NCI-H2171 treated with DMSO at 0.1 percent for 48 hours (cell line): Measurements from ENCODE around the gene LRRC73.
"Not testable (repeated sequence)": the region's sequence is repeated elsewhere in the genome, so short reads cannot be mapped to it uniquely, and the experiment has no call there.

ENCODE experiments used
- DNase-seq: peaks from one replicate; lab custom pipeline; 2025; lab: John Stamatoyannopoulos, UW

The LRRC73 gene

GRCh38 chr6:43510827-43511163, 649 bp upstream of the LRRC73 start:
- DNase-seq: no peak

GRCh38 chr6:43509142-43509983, 783 bp downstream of the LRRC73 start:
- no peak for DNase-seq

- no peak for DNase-seq
Observed at GRCh38 chr6:43508481-43509141, 1.5 kb downstream of the LRRC73 start.

GRCh38 chr6:43506667-43507471, 3.3 kb downstream of the LRRC73 start:
- DNase-seq: peak; percentile 76

DNA sequence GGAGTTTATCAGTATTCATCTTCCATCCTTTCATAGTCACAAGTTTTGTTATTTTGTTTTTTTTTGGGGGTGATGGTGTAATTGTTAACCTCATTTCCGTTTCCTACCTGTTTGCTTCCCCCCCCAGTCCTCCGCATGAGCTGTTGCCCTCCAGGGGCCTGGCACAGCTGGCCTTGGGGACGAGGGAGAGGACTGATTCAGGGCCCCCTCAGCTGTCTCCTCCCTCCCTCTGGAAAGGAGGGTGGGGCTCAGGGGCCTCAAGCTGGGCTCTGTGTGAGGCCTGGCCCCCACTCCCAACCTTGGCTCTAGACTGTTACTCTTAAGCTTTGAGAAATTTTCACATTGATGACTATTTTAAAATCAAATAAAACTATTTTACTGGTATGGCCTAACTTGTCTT, 4.0 kb downstream of the LRRC73 start:
- no peak for DNase-seq

DNA sequence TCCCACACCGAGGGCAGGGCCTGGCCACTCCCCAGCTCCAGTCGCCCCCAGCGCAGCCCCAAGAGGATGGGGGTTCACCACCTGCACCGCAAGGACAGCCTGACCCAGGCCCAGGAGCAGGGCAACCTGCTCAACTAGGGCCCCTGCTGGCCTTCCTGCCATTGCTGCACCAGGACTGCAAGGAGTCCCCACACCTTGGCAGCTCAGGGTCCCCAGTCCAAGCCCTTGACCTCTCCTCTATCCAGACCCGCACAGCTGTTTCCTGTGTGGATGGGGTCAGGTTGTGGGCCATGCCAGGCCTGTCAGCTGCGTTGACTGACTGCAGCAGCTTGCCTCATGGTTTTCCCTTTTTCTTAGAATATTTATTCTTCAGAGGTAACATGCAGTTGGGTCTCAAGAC, 4.4 kb downstream of the LRRC73 start:
- no peak for DNase-seq

DNA sequence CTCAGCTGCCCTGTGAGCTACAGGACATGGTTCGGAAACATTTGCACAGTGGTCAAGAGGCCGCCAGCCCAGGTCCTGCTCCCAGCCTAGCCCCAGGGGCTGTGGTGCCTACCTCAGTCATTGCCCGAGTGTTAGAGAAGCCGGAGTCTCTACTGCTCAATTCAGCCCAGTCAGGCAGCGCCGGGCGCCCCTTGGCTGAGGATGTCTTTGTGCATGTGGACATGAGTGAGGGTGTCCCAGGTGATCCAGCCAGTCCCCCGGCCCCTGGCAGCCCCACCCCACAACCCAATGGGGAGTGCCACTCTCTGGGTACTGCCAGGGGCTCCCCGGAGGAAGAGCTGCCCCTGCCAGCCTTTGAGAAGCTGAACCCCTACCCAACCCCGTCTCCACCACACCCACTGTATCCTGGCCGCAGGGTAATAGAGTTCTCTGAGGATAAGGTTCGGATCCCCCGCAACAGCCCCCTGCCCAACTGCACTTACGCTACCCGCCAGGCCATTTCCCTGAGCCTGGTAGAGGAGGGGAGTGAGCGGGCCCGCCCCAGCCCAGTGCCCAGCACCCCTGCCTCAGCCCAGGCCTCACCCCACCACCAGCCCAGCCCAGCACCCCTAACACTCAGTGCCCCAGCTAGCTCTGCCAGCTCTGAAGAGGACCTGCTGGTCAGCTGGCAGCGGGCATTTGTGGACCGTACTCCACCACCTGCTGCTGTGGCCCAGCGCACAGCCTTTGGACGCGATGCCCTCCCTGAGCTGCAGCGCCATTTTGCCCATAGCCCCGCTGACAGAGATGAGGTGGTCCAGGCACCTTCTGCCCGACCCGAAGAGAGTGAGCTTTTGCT, 5.2 kb downstream of the LRRC73 start:
- no peak for DNase-seq

- no peak for DNase-seq
Observed at GRCh38 chr6:43503443-43503842, 6.7 kb downstream of the LRRC73 start.

GRCh38 chr6:43502666-43503065, 7.5 kb downstream of the LRRC73 start:
- DNase-seq: no peak

DNA sequence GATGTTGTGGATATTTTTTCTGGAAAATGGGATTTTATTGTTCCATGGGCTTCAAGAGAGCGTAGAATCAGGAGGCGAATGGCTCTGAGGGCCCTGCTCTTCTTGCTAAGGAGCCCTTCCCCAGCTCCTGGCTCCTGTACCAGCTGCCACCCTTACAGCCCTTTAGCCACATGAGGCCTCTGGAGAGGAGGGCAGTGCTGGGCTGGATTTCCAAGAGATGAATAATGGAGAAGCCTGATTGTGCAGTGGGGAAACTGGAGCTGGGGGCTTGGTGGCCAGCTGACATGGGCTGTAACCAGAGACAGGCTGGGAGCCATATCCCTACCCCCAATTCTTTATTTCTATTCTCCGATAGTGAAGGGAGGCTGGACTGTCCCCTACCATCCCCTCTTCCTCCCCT, 9.2 kb downstream of the LRRC73 start:
- no peak for DNase-seq

DNA sequence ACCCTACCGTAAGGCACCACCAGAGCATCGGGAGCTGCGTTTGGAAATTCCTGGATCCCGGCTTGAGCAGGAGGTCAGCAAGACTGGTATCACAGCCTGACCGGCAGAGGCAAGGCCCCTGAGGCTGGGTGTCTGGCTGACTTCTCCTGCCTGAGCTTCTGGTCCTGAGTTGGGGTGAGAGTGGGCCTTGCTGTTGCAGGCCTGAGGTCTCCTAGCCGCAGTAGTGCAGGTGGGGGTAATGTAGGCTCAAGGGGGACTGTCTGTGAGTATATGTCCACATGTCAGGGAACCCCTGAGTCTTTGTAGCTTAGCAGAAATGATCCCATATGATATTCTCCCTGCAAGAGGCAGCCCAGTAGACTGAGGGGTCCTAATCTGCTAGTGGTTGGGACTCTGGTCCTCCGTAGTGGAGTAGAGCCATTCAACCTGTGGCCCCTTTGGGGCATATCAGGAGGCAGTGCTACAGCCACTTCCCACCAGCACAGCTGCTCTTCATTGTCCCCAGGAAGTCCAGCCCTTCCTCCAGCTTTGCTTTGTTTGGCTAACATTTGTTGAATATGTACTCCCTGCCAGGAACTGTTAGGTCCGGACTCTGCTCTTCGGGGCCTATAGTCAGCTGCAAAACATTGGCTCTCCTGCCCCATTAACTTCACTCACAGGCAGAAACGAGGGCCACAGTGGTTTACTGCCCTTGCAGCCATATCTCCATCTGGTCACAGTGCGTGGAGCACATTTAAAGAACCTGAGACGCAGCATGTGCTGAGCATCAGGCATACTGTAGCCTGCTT, 10.9 kb downstream of the LRRC73 start:
- no peak for DNase-seq

DNA sequence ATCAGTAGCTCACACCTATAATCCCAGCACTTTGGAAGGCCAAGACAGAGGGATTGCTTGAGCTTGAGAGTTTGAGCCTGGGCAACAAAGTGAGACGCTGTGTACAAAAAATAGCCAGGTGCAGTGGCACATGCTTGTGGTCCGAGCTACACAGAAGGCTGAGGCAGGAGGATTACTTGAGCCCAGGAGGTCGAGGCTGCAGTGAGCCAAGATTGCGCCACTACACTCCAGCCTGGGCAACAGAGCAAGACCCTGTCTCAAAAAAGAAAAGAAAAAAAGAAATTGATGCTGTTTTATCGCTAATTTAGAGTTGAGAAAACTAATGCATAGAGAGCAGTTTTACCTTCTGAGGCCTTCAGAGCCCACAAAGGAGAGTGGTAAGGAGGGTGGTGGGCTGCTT, 11.9 kb downstream of the LRRC73 start:
- not testable (repeated sequence) for DNase-seq

GRCh38 chr6:43497689-43498088, 12.5 kb downstream of the LRRC73 start:
- DNase-seq: no peak

DNA sequence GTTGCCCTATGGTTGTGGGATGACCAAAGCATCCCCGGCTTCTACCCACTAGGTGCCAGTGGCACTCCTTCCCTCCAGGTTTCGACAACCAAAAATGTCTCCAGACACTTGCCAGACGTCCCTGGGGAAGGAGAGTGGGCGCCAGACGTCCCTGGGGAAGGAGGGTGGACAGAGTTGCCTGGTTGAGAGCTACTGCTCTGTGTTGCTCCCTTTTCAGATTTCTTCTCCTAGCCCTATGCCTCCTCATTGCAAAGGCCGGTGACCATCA, 13.1 kb downstream of the LRRC73 start:
- DNase-seq: no peak

GRCh38 chr6:43496370-43497128, 13.6 kb downstream of the LRRC73 start:
- DNase-seq: no peak

DNA sequence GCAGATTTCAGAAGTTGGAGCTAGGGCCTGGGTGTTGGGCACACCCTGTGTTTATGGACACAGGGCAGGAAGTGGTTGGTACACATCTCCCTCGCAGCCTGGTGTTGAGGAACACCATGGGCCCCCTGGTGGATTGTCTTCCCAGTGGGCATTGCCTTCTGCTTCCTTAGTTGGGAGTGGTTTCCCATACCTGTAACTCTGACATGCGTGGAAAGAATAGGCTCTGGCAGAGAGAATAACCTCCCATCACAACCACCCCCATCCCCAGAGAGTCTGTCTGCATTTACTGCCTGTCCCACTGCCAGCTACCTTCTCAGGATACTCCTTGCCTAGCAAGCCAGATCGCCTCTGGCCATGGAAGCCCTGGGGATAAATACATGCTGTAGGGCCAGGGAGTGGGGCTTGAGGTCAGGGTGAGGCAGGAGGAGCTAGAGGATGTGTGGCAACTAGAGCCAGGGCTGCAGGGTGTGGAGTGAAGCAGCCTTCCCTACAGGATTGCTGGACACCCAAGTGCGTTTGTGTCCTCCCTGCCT, 14.7 kb downstream of the LRRC73 start:
- no peak for DNase-seq

- DNase-seq: no peak
Observed at GRCh38 chr6:43494766-43495165, 15.4 kb downstream of the LRRC73 start.

GRCh38 chr6:43494321-43494720, 15.8 kb downstream of the LRRC73 start:
- no peak for DNase-seq

GRCh38 chr6:43493833-43494232, 16.3 kb downstream of the LRRC73 start:
- no peak for DNase-seq

- DNase-seq: no peak
Observed at GRCh38 chr6:43493230-43493629, 16.9 kb downstream of the LRRC73 start.
